Common myeloid progenitor, CD34-positive (primary cell): ENCODE results near the gene CEP250.
A peak's percentile ranks its signal among the peaks of the same experiment; 100 is the strongest.

Source experiments
- CTCF ChIA-PET: fragments of 350-600 bp; sonication (Branson Sonifier 250); formaldehyde crosslinking; loops from one replicate; lab custom pipeline; 2021; ENCODE audit warnings: antibody characterized with exemption; lab: Charles Lee
- POLR2A ChIA-PET: fragments of 350-600 bp; sonication (Branson Sonifier 250); formaldehyde crosslinking; loops from one replicate; lab custom pipeline; 2021; ENCODE audit warnings: antibody characterized with exemption; lab: Charles Lee
- DNase-seq, 3 donors: peaks; one replicate each; pipeline versions ENCODE4 v3.0.0 to v3.0.0-alpha.2; 2013
- H3K27ac ChIP-seq, 2 experiments: 1 replicate in 1 of 2; 2 replicates in 1 of 2; pipeline ENCODE4 v1.7.0; 2013; ENCODE audit warnings: inconsistent platforms in 2 of 2, low read length in 2 of 2, mild to moderate bottlenecking in 2 of 2, low read depth in 1 of 2, moderate library complexity in 1 of 2; ENCODE audit not compliant: severe bottlenecking in 2 of 2, insufficient read depth in 1 of 2, poor library complexity in 1 of 2
- H3K27me3 ChIP-seq, 5 experiments: replicated peaks in 2 of 5; 1 replicate in 3 of 5; 2 replicates in 2 of 5; pipeline versions ENCODE4 v1.6.1 to v1.7.0; 2013; ENCODE audit warnings: low read length in 4 of 5, mild to moderate bottlenecking in 2 of 5, moderate library complexity in 2 of 5, inconsistent platforms in 1 of 5; ENCODE audit not compliant: insufficient read depth in 5 of 5, control insufficient read depth in 4 of 5
- H3K36me3 ChIP-seq, 4 experiments: 1 replicate in 2 of 4; 2 replicates in 2 of 4; pipeline versions ENCODE4 v1.6.1 to v1.7.0; 2013; ENCODE audit warnings: low read length in 3 of 4, control low read depth in 1 of 4, mild to moderate bottlenecking in 1 of 4; ENCODE audit not compliant: control insufficient read depth in 4 of 4, insufficient read depth in 4 of 4
- H3K4me1 ChIP-seq, 4 experiments: 1 replicate in 3 of 4; 2 replicates in 1 of 4; pipeline versions ENCODE4 v1.6.1 to v1.7.1; 2013; ENCODE audit warnings: low read length in 3 of 4, mild to moderate bottlenecking in 3 of 4, control low read depth in 1 of 4, inconsistent platforms in 1 of 4, moderate library complexity in 1 of 4; ENCODE audit not compliant: control insufficient read depth in 4 of 4, insufficient read depth in 4 of 4; ENCODE audit errors: control extremely low read depth in 1 of 4
- H3K4me3 ChIP-seq, 7 experiments: 1 replicate in 4 of 7; 2 replicates in 3 of 7; pipeline versions ENCODE4 v1.5.1 to v1.7.0; 2013; ENCODE audit warnings: mild to moderate bottlenecking in 7 of 7, low read length in 6 of 7, moderate library complexity in 6 of 7, inconsistent platforms in 2 of 7, low read depth in 2 of 7, control low read depth in 1 of 7; ENCODE audit not compliant: insufficient read depth in 4 of 7, control insufficient read depth in 1 of 7; ENCODE audit errors: extremely low read depth in 1 of 7
- H3K9me3 ChIP-seq, 5 experiments: 1 replicate in 4 of 5; 2 replicates in 1 of 5; pipeline versions ENCODE4 v1.6.1 to v1.7.1; 2013; ENCODE audit warnings: low read length in 4 of 5, mild to moderate bottlenecking in 2 of 5, inconsistent platforms in 1 of 5, low read depth in 1 of 5, moderate library complexity in 1 of 5; ENCODE audit not compliant: control insufficient read depth in 4 of 5, insufficient read depth in 2 of 5; ENCODE audit errors: control extremely low read depth in 1 of 5
- WGBS: methylation state at CpG from one replicate; pipeline ENCODE4 v1.1.5; 2013; ENCODE audit not compliant: insufficient coverage; 5-methylcytosine and 5-hydroxymethylcytosine counted together

Gene CEP250

DNA sequence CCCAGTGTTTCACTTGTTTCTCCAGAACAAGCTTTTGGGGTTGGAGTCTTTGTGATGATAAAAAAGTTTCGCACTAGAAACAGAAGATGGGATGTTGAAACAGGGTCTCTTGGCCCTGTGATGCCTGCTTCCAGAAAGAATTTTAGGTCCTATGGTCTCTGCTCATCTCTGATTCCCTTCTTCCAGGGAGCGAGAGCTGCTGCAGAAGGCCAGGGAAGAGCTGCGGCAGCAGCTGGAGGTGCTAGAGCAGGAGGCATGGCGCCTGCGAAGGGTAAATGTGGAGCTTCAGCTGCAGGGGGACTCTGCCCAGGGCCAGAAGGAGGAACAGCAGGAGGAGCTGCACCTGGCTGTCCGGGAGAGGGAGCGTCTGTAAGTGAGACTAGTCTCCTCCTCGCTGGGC, 18.3 kb downstream of the CEP250 start:
- H3K4me3 ChIP-seq = no peak overlapping the region
- H3K4me1 ChIP-seq = no peaks in the 10 kb centered on the region
- 80% methylated on average over 5 of the region's 8 CpGs for WGBS
- peaks cover 28 to 83% (median 66%) of the 10 kb centered on the region in 4 experiments for H3K36me3 ChIP-seq
- no peaks in the 10 kb centered on the region for H3K27me3 ChIP-seq
- ChIA-PET CTCF (interaction anchor here (0.6 to 3.0 kb wide), 3 partner anchors 11 to 1936 kb away, joined by 3 to 24 read pairs (median 5); no protein-coding TSS in a partner anchor), POLR2A (no interaction called here)
- DNase-seq = no peak
- no peaks in the 10 kb centered on the region for H3K9me3 ChIP-seq
- no peak overlapping the region for H3K27ac ChIP-seq

DNA sequence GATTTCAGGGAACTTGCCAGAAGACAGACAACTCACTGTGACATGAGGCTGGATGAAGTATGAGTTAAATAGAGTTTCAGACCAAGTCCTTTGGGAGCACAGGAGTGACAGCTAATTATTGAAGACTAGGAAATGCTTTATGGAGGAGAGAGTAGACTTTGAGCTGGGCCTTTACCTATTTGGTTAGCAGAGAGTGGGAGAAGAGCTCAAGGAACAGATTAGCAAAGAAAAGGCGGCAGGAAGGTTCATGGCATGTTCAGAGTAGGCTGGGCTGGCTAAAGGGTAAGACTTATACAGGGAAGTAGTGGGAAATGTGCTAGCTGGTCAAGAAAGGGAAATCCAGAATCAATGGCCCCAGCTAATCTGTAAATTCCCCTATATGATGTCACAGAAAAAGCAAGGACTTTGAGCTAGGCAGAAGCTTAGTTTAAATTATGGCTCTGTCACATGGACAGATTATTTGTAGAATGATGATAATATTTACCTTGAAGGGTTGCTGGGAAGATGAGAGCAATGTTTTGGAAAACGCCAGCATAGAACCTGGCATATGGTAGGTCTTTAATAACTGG, 19.0 kb downstream of the CEP250 start:
- Histone ChIP-seq H3K4me1 (no peaks in the 10 kb centered on the region), H3K9me3 (no peaks in the 10 kb centered on the region), H3K27me3 (no peaks in the 10 kb centered on the region), H3K27ac (no peak overlapping the region), H3K36me3 (peaks cover 28 to 86% (median 68%) of the 10 kb centered on the region in 4 experiments), H3K4me3 (no peak overlapping the region)
- CTCF ChIA-PET = interaction anchor here (1.3 to 3.0 kb wide), 4 partner anchors 12 to 29 kb away, joined by 3 to 24 read pairs (median 4); no protein-coding TSS in a partner anchor
- POLR2A ChIA-PET = no interaction called here
- no peak for DNase-seq
- 100% methylated on average over 1 of the region's 2 CpGs for WGBS

DNA sequence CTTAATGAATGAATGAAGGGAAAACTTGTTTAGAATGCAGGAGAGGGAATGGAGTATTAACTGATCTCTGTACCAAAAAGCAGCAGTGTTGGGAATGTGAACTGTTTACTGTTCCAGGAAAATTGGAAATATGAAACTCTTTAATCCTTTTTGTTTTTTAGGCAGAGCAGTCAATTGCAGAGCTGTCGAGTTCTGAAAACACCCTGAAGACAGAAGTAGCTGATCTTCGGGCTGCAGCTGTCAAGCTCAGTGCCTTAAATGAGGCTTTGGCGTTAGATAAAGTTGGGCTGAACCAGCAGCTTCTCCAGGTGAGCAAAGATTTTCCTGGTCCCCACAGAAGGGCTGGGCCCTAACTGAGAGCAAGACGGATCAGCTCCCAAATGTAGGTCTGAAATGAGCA, 20.9 kb downstream of the CEP250 start:
- no peak for DNase-seq
- peaks cover 28 to 84% (median 77%) of the 10 kb centered on the region in 4 experiments for H3K36me3 ChIP-seq
- CTCF ChIA-PET = interaction anchor here (1.0 kb wide), 1 partner anchor 19 kb away, joined by 4 read pairs; no protein-coding TSS in a partner anchor
- no peaks in the 10 kb centered on the region for H3K4me1 ChIP-seq
- H3K4me3 ChIP-seq = no peak overlapping the region
- no peaks in the 10 kb centered on the region for H3K27me3 ChIP-seq
- no peak overlapping the region for H3K27ac ChIP-seq
- H3K9me3 ChIP-seq = no peaks in the 10 kb centered on the region
- POLR2A ChIA-PET = interaction anchor here (0.6 kb wide), 1 partner anchor 10 kb away, joined by 4 read pairs; no protein-coding TSS in a partner anchor
- 100% methylated on average over 2 of the region's 4 CpGs for WGBS

DNA sequence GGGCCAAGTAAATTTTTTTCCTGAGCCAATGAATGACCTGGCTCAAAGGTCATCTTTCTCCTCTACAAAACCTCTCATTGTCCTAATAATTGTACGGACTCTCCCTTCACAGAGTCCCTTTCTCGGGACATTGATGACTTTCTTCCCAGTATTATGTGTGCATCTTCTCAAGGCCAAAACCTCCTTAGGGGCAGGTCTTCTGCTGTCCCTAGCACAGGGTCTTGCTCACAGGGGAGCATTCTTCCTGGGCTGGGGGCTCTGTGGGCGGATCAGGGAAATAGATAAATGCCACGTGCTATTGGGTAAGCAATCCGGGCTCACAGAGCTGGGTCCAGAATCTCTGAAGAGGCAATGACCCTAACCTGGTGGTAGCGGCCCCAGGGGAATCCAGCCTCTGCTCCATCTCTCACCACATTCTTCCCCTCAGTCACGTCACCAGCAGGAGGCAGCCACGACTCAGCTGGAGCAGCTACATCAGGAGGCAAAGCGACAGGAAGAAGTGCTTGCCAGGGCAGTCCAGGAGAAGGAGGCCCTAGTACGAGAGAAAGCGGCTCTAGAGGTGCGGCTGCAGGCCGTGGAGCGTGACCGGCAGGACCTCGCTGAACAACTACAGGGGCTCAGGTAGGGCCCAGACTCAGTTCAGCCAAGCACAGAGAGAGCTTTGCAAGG, 23.5 kb downstream of the CEP250 start:
- 90% methylated on average over 14 of the region's 16 CpGs for WGBS
- ChIA-PET POLR2A (interaction anchor here (0.5 to 1.4 kb wide), 2 partner anchors 8 to 409 kb away, joined by 4 to 5 read pairs; no protein-coding TSS in a partner anchor), CTCF (interaction anchor here (1.1 to 2.3 kb wide), 8 partner anchors 10 to 30 kb away, joined by 3 to 8 read pairs (median 4); no protein-coding TSS in a partner anchor)

DNA sequence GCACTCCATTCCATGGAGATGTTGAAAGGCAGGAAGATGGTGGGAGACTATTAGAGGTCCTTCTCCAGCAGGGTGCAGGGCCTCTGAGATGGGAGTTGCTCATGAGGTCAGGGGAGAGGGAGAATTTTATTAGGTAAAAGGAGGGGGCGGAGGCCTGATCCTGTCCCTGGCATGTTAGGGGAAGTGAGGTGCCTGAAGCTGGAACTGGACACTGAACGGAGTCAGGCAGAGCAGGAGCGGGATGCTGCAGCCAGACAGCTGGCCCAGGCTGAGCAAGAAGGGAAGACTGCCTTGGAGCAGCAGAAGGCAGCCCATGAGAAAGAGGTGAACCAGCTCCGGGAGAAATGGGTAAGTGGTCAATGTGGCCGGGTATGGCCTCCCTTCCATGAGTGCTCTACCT, 24.4 kb downstream of the CEP250 start:
- Histone ChIP-seq H3K27ac (no peak overlapping the region), H3K9me3 (peaks cover 2 to 8% (median 5%) of the 10 kb centered on the region in 5 experiments), H3K27me3 (no peaks in the 10 kb centered on the region), H3K36me3 (peaks cover 32 to 70% (median 60%) of the 10 kb centered on the region in 4 experiments), H3K4me1 (no peaks in the 10 kb centered on the region), H3K4me3 (no peak overlapping the region)
- CTCF ChIA-PET = interaction anchor here (1.1 to 2.0 kb wide), 7 partner anchors 11 to 40 kb away, joined by 3 to 6 read pairs (median 3); no protein-coding TSS in a partner anchor
- DNase-seq = no peak
- WGBS = 97% methylated on average over 5 of the region's 5 CpGs
- POLR2A ChIA-PET = interaction anchor here (1.4 kb wide), 1 partner anchor 9 kb away, joined by 5 read pairs; no protein-coding TSS in a partner anchor

More for the DNA sequence above, 23.5 kb downstream of the CEP250 start:
- H3K27me3 ChIP-seq = no peaks in the 10 kb centered on the region
- DNase-seq = peak; percentile 23 to 31 (median 31)
- H3K9me3 ChIP-seq = peaks cover 0 to 2% (median 0%) of the 10 kb centered on the region in 5 experiments
- no peak overlapping the region for H3K27ac ChIP-seq
- no peaks in the 10 kb centered on the region for H3K4me1 ChIP-seq
- H3K4me3 ChIP-seq = no peak overlapping the region
- H3K36me3 ChIP-seq = peaks cover 26 to 71% (median 61%) of the 10 kb centered on the region in 4 experiments

DNA sequence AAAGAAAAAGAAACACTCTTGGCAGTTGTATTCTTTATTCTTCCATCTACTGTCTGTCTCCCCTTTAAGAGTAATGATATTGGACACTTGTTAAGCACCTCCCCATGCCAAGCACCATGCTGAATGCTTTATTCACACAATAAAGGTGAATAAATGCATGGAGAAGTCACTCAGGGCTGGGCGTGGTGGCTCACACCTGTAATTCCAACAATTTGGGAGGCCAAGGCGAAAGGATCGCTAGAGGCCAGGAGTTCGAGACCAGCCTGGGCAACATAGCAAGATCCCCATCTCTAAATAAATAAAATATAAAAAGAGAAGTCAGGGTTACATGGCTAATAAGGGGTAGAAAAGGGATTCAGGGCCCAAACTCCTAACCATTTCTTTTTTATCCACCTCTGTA, 32.1 kb downstream of the CEP250 start:
- no peak overlapping the region for H3K4me3 ChIP-seq
- ChIA-PET POLR2A (interaction anchor here (0.6 kb wide), 1 partner anchor 189 kb away, joined by 3 read pairs; no protein-coding TSS in a partner anchor), CTCF (interaction anchor here (2.8 kb wide), 1 partner anchor 24 kb away, joined by 7 read pairs; no protein-coding TSS in a partner anchor)
- peaks cover 16 to 47% (median 22%) of the 10 kb centered on the region in 4 experiments for H3K36me3 ChIP-seq
- peaks cover 5 to 25% (median 22%) of the 10 kb centered on the region in 4 experiments for H3K4me1 ChIP-seq
- no CpG with 5 or more reads among the region's 4 CpGs for WGBS
- no peak overlapping the region for H3K27ac ChIP-seq
- H3K9me3 ChIP-seq = peaks cover 2 to 8% (median 5%) of the 10 kb centered on the region in 5 experiments
- DNase-seq = no peak
- H3K27me3 ChIP-seq = no peaks in the 10 kb centered on the region
